Ascending aorta (tissue), 2 donors: ENCODE data around the gene WFS1. TPM values are rescaled to one million over a fixed set of nuclear protein-coding genes. Genes with fewer than 3 reads are reported as not detected.

ENCODE experiments used
- DNase-seq, 2 donors: peaks; one replicate each; pipeline ENCODE4 v3.0.0-alpha.2; 2019; ENCODE audit warnings: low spot score in 2 of 2
- H3K27ac ChIP-seq, 2 donors: fragments of 200-600 bp; sonication (generic); one replicate each; pipeline ENCODE4 v1.5.1; 2016 to 2017; ENCODE audit warnings: mild to moderate bottlenecking in 1 of 2
- H3K27me3 ChIP-seq: fragments of 200-600 bp; sonication (generic); one replicate; pipeline ENCODE4 v1.5.1; 2017
- H3K36me3 ChIP-seq, 2 donors: fragments of 200-600 bp; sonication (generic); one replicate each; pipeline ENCODE4 v1.5.1; 2016
- H3K4me1 ChIP-seq, 2 donors: fragments of 200-600 bp; sonication (generic); one replicate each; pipeline ENCODE4 v1.5.1; 2016 to 2017; ENCODE audit warnings: mild to moderate bottlenecking in 1 of 2
- H3K4me3 ChIP-seq, 2 donors: fragments of 200-600 bp; sonication (generic); one replicate each; pipeline ENCODE4 v1.5.1; 2016 to 2017; ENCODE audit warnings: mild to moderate bottlenecking in 1 of 2
- H3K9me3 ChIP-seq, 2 donors: fragments of 200-600 bp; sonication (generic); one replicate each; pipeline ENCODE4 v1.5.1; 2016
- CTCF ChIP-seq, 3 experiments: fragments of 200-600 bp in 2 of 3; fragments of 450-650 bp in 1 of 3; sonication (generic) in 2 of 3; IDR thresholded peaks; one replicate each; pipeline ENCODE4 v1.5.1; 2016 to 2019; ENCODE audit warnings: antibody characterized with exemption in 3 of 3, mild to moderate bottlenecking in 1 of 3, moderate library complexity in 1 of 3
- intact Hi-C: fragments of 100-400 bp; cut with DNase I; formaldehyde crosslinking; loops from one replicate; pipeline ENCODE4 v1.15.1; 2023
- total RNA-seq: library from RNA; depleted of rRNA; stranded (reverse); fragments of >200 nt; gene quantifications from one replicate; pipeline ENCODE4 v1.1.0, GENCODE V29; 2016

Gene WFS1
- total RNA-seq, 1 donor from 2014 or later = 166 TPM

DNA sequence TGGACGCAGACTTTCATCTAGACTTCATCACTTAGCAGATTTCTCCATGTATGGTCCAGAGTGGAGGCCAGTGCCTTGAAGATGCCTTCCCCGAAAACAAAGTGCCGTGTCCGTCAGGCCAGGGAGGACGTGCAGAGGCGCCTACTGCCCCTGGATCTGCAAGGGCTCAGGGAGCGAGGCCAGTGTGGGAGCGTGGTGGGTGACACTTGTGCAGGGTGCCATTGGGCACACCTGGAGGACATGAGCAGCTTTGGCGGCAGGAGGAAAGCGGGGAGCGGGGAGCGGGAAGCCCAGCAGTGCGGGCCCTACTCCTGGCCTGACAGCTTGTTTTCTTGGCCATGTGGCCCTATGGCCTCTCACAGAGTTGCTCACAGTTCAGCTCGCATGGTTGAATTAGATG, 25.8 kb downstream of the WFS1 start:
- Histone ChIP-seq H3K4me3 (no peak overlapping the region), H3K36me3 (peaks cover 59 to 95% of the 10 kb centered on the region in 2 donors), H3K27ac (no peak overlapping the region), H3K4me1 (no peaks in the 10 kb centered on the region), H3K27me3 (no peaks in the 10 kb centered on the region), H3K9me3 (no peaks in the 10 kb centered on the region)
- no peak for TF ChIP-seq CTCF (IDR thresholded peaks at IDR 0.05)
- intact Hi-C loops = no loop called here
- DNase-seq = no peak

DNA sequence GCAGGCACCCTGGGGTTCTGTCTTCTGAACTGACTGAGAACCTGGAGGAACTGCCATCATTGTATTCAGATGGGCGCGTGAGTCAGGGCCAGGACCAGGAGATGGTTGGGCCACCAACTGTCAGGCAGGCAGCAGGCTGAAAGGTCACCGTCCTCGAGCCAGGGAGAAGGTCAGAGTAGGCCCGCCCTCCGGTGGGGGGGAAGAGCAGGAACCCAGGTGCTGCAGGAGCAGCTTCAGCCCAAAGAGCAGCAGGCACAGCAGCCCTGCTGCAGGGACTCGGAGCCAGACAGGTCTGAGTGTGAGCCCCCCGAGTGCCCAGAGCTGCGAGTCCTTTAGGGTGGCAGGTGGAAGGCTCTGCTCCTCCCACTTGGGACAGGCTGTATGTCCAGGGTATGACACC, 26.4 kb downstream of the WFS1 start:
- no peak for DNase-seq
- Histone ChIP-seq H3K36me3 (peaks cover 54 to 96% of the 10 kb centered on the region in 2 donors), H3K4me1 (no peaks in the 10 kb centered on the region)

DNA sequence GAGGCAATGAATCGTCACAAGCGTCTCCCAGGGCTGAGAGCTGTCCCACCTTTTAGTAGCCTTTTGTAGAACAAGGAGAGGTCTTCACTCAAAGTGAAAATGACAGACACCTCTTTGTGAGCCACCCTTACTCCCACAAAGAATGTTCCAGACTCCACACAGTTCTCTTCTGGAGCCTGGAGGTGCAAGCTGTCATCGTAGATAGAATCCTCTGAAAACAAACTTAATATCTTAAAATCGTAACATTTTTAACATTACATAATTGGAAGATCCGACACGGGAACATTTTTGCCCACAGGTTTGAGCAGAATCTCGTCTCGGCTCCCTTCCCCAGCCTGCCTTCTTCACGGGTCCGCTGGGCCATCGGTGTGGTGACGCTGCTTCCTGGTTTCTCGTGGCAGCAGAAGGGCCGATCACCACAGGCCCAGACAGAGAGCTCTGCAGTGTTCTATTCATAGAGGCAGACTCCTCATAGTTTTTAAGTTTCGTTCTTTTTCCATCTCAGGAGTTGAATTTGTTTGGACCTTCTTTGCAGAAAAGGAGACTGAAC, 27.7 kb downstream of the WFS1 start:
- Histone ChIP-seq H3K4me3 (no peak overlapping the region), H3K27me3 (no peaks in the 10 kb centered on the region), H3K36me3 (peaks cover 53 to 96% of the 10 kb centered on the region in 2 donors), H3K27ac (no peak overlapping the region), H3K9me3 (no peaks in the 10 kb centered on the region), H3K4me1 (no peaks in the 10 kb centered on the region)
- no peak for TF ChIP-seq CTCF (IDR thresholded peaks at IDR 0.05)
- intact Hi-C loops = no loop called here
- DNase-seq = no peak

More for the DNA sequence above, 26.4 kb downstream of the WFS1 start:
- H3K4me3 ChIP-seq = no peak overlapping the region
- TF ChIP-seq CTCF (IDR thresholded peaks at IDR 0.05) = no peak
- no peaks in the 10 kb centered on the region for H3K27me3 ChIP-seq
- H3K27ac ChIP-seq = no peak overlapping the region
- intact Hi-C loops = no loop called here
- no peaks in the 10 kb centered on the region for H3K9me3 ChIP-seq

GRCh38 chr4:6298035-6298434, 28.4 kb downstream of the WFS1 start:
- TF ChIP-seq CTCF (IDR thresholded peaks at IDR 0.05) = no peak
- Histone ChIP-seq H3K27ac (no peak overlapping the region), H3K36me3 (peaks cover 53 to 96% of the 10 kb centered on the region in 2 donors), H3K9me3 (no peaks in the 10 kb centered on the region), H3K27me3 (no peaks in the 10 kb centered on the region), H3K4me1 (no peaks in the 10 kb centered on the region), H3K4me3 (no peak overlapping the region)
- intact Hi-C loops = no loop called here
- DNase-seq = no peak

DNA sequence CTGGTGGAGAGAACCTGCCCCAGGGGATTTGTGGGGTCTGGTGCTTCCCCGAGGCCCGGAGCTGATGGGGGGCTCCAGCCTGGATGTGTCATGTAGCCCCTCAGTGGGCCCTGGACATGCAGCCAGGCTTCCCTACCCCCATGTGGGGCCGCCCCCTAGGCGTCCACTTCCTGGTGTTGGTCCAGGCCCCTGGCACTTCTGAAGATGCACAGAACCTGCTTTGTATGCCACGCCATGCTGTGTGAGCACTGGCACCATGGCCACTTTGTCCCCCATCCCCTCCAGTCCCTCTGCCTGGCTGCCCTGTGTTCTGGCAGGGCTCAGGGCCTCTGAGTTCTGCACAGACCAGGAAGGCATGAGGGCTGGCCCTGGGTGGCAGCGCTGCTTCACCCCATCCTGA, 29.2 kb downstream of the WFS1 start:
- intact Hi-C loops = no loop called here
- Histone ChIP-seq H3K27me3 (no peaks in the 10 kb centered on the region), H3K4me3 (no peak overlapping the region), H3K9me3 (no peaks in the 10 kb centered on the region), H3K27ac (no peak overlapping the region), H3K4me1 (no peaks in the 10 kb centered on the region), H3K36me3 (peaks cover 53 to 96% of the 10 kb centered on the region in 2 donors)
- DNase-seq = no peak
- no peak for TF ChIP-seq CTCF (IDR thresholded peaks at IDR 0.05)

- Histone ChIP-seq H3K36me3 (peaks cover 56 to 96% of the 10 kb centered on the region in 2 donors), H3K9me3 (no peaks in the 10 kb centered on the region), H3K4me1 (no peaks in the 10 kb centered on the region), H3K27me3 (no peaks in the 10 kb centered on the region), H3K27ac (no peak overlapping the region), H3K4me3 (no peak overlapping the region)
- no peak for TF ChIP-seq CTCF (IDR thresholded peaks at IDR 0.05)
- DNase-seq = no peak
- intact Hi-C loops = no loop called here
These were observed 30.2 kb downstream of the WFS1 start for GRCh38 chr4:6299875-6300274.
